NOMO-1 treated with dmso at 0.1 percent for 144 hours (cell line): ENCODE data around the gene SSTR1.
"Not testable (repeated sequence)": the region's sequence is repeated elsewhere in the genome, so short reads cannot be mapped to it uniquely, and the experiment has no call there.

ENCODE experiments used
- DNase-seq: peaks from one replicate; lab custom pipeline; 2025; ENCODE audit not compliant: unreplicated experiment; lab: John Stamatoyannopoulos, UW

The SSTR1 gene, protein sequence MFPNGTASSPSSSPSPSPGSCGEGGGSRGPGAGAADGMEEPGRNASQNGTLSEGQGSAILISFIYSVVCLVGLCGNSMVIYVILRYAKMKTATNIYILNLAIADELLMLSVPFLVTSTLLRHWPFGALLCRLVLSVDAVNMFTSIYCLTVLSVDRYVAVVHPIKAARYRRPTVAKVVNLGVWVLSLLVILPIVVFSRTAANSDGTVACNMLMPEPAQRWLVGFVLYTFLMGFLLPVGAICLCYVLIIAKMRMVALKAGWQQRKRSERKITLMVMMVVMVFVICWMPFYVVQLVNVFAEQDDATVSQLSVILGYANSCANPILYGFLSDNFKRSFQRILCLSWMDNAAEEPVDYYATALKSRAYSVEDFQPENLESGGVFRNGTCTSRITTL

DNA sequence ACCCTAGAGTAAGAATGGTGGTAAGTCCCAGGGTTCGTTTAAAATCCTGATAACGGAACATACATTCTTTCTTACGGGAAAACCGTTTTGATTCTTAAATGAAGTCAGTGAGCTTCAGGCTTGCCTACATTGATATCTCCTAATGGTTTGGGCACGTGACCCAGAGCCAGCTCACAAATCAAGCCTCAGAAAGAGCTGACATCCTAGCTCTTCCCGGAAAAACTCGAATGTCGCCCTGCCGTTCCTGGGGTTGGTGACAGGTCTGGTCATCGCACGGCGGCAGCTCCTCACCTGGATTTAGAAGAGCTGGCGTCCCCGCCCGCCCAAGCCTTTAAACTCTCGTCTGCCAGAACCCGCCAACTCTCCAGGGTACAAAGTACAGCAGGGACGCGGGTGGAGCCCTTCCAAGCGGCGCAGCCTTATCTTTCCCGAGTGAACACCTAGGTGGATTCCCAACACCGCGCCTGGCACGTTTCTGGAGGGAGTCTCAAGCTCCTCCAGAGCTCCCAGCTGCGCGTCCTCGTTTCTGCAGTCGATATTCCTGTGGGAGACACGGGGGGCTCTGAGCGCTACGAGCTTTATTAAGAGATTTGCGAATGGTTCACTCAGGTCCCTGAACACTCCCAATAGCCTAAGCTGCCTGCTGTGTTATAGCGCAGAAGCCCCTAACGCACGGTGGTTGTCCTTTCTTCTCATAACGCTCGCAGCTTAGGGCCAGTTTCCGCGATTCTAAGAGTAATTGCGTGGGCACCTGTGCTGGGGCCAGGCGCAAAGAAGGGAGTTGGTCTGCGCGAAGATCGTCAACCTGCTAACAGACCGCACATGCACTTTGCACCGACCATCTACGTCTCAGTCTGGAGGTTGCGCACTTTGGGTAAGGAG is at the start of gene SSTR1:
SSTR1 (plus strand) TSS at position 169 of the 882 bp plus-strand sequence. CDS start 1,486 bp downstream, outside the sequence.
- DNase-seq: no peak

DNA sequence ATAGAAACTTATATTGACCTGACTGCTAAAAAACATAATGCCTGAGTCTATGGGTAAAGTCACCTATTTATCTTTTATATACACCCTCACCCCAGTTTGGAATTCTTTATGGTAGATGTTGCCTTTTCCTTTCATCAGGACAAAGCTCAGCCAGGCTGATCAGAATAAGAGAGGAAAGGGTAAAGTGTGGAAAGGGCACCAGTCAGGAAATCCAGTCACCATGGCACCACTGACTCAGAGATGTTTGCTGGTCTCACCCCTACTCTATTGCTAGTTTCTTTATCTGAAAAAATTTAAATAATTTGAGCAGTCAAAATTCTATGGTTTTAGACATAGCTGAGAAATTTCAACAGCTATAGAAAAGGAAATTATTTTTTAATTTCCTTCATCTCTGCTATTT is 49.2 kb upstream of the SSTR1 start:
- DNase-seq: no peak

DNA sequence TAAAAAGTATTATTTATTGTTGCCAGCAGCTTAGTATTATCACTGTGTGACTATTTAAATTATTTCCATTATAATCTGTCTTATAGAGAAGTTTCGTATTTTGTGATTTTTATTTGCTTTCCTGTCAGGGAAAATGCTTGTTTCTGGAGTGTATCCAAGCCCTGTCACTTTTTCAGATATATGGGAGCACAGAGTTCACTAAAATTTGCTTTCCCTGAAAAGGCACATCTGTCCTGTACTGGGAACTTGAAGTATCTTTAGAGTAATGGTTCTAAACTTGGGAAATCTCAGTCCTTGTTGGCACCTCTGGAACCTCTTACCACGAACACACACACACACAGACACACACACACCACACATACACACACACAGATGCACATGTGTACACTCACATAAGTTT is 39.3 kb upstream of the SSTR1 start:
- no peak for DNase-seq

DNA sequence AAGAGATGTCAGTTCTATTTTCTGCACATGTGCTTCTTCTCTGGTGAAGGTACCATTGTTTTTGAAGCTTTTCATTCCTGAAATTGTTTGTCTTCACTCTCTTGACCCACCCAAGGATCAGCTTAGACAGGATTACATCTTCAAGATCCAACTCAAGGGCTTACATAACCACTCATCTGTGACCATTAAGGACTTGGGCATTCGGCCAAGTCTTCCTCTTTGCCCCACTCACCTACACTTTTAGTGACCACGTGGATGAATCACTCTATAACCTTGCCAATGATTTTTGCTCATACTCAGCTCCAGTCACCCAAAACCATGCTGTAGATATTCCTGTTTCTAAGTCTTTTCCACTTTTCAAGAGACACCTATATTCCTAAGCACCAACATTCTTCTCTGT is 36.5 kb upstream of the SSTR1 start:
- DNase-seq: no peak

DNA sequence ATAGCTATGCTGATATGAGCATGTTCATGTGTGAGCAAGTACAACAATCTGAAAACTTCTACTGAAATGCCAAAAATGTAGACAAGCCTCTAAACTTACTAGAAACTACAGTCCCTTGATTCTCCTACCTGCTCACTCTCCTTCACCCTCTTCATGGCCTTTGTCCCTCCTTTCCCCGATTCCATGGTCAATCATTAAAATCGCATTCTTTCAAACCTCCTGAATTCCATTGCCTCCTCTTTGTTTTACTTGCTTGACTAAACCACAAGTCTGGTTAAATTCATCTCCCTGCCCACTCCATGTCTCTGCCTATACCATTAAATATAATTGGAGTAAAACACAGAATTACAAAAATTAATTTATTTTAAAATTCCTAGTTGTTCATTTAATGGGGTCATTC is 33.0 kb upstream of the SSTR1 start:
- DNase-seq: no peak

DNA sequence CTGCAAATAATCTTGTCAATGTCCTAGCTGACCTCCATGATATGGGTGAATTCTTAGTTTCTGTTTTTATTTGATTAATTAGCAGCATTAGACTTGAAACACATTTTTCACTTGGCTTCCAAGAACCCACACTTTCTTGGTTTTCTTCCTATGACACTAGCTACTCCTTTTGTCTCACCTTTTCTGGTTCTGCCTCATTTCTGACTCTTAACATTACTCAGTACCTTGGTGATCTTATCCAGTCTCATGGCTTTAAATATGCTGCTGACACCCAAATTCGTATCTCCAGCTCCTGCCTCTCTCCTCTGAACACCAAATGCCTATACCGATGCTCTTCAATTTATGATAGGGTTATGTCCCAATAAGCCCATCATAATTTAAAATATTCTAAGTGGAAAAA is 32.0 kb upstream of the SSTR1 start:
- no peak for DNase-seq

DNA sequence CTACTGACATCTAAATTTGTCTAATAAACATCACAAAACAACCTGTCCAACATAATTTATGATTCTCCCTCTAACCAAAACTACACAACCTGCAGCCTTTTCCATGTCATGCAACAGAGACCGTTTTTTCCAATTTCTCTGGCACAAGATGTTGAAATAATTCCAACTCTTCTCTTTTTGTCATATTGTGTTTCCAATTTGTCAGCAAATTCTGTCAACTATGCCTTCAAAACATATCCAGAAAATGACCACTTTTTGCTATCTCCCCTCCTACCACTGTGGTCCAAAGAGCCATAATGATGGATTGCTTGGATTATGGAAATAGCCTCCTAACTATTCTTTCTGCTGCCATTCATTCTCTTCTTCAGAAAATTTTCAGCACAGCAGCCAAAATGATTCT is 31.3 kb upstream of the SSTR1 start:
- DNase-seq: no peak

DNA sequence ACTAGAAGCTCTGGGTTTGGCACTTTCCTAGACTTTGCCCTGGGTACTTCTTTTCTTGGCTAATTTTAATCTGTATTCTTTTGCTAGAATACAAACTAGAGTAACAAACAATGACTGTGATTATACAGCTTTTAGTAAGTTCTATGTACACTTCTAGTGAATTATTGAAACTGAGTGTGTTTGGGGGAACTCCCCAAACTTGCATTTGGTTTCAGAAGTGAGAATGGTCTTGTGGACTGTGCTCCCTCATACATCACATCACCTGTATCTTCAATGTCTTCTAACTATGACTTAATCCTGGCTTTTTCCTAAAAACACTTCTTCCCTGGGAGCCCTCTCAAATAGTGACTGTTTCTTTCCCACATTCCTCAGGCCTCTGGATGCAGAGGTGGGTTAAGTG is 23.6 kb upstream of the SSTR1 start:
- DNase-seq: no peak

DNA sequence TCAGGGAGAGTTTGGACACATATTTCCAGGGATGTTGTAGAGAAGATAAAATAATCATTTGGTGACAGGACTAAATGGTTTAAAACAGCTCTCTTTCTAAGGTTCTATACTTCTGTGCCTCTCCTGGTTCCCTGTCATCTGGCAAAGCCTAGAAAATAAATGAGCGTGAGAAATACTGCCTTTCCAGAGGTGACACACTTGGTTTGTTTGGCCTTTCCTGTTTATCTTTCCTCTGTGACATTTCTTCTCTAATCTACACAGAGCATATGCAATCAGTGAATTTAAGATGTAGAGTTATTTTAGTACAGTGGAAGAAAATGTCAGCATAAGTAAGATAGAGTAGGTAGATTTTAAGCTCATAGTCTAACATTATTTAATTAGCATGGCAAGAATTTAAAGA is 22.0 kb upstream of the SSTR1 start:
- no peak for DNase-seq

DNA sequence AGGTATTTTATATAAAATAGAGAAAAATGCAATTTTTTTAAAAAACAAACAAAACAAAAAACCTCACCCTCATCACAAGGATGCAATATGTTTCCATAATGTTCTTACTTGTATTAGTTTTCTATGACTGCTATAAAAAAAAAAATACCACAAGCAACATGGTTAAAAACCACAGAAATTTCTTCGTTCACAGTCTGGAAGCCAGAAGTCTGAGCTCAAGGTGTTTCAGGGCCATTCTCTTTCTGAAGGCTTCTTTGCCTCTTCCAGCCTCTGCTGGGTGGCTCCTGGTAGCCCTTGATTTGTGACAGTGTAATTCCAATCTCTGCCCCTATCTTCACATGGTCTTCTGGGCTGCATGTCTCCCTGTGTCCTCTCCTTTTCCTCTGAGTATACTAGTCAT is 21.5 kb upstream of the SSTR1 start:
- DNase-seq: no peak

DNA sequence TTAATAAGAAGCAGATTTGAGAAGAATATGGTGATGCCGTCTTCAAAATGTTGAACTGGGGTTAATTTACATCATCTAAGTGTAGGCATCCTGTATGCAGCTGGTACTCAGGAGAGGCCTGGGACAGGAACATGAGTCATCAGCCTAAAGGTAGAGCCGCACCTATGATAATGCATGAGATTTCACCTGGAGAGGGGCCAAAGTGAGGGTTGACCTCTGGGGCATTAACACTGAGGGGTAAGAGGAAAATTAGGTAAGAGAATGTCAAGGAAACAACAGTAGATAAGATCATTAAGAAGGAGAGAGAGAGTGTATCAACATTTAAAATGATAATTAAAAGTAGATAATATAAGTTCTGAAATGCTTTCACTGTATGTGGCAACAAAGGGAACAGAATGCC is 20.2 kb upstream of the SSTR1 start:
- no peak for DNase-seq

DNA sequence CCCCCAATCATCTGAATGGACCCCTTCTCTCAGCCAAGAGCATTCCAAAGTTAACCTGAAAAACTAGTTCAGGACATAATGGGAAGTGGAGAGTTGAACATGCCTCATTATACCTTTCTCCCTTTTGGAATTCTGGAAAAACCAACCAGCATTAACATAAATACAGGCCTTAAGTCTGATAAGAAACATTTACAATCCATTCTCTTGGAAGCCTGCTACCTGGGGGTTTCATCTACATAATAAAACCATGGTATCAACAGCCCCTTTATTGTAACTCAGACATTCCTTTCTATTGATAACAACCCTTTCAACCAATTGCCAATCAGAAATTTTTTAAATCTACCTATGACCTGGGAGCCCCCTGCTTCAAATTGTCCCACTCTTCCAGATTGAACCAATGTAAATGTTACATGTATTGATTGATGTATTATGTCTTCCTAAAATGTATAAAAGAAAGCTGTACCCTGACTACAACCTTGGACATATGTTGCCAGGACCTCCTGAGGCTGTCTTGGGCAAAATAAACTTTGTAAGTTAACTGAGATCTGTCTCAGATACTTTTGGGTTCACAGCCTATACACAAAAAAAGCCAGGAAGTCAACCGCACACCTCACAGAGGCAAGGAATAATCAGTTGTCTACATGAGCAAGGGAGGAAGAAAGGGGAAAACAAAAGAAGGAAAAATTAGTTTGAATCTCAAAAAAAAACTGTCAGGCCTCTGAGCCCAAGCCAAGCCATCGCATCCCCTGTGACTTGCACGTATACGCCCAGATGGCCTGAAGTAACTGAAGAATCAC is 17.6 kb upstream of the SSTR1 start:
- no peak for DNase-seq

DNA sequence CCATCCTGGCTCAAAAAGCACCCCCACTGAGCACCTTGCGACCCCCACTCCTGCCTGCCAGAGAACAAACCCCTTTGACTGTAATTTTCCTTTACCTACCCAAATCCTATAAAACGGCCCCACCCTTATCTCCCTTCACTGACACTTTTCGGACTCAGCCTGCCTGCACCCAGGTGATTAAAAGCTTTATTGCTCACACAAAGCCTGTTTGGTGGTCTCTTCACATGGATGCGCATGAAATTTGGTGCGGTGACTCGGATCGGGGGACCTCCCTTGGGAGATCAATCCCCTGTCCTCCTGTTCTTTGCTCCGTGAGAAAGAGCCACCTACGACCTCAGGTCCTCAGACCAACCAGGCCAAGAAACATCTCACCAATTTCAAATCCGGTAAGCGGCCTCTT is 16.9 kb upstream of the SSTR1 start:
- not testable (repeated sequence) for DNase-seq

DNA sequence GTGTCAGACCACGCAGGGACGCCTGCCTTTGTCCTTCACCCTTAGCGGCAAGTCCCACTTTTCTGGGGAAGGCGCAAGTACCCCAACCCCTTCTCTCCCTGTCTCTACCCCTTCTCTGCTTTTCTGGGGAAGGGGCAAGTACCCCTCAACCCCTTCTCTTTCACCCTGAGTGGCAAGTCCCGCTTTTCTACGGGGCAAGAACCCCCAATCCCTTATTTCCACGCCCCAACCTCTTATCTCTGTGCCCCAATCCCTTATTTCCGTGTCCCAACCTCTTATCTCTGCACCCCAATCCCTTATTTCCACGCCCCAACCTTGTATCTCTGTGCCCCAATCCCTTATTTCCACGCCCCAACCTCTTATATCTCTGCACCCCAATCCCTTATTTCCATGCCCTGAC is 16.2 kb upstream of the SSTR1 start:
- not testable (repeated sequence) for DNase-seq

DNA sequence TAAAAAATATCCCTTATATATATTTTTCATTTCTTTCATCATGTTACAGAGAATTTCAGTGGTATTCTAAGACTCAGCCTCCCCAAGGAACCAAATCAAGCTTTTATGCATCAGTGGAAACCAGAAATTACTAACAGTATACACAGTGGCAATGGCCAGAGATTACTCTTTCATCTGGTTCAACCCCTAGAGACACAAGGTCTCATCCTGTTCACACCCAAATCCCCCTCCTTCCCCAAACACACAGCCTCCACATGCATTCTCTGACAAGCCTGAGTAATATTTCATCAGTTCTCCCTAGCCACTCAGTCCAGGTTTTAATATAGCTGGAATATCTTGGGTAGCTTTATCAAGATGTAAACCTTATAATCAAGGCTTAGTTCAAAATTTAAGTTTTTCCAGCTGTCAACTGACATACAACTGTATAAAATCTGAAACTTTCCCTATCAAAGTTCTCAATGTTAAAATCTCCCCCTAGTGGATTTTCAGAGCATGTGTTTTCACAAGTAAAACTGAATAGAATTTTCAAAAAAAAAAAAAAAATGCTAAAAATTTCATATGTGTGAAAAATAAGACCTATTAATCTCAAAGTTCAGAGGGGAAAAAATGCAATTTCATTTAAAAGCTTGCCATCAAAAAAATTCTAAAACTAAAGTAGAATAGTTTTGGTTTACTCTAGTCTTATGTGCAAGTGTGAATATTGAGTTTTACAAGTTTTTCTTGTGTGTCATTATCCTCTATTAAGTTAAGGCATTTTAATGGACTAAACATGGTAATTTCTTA is 10.5 kb upstream of the SSTR1 start:
- DNase-seq: no peak

DNA sequence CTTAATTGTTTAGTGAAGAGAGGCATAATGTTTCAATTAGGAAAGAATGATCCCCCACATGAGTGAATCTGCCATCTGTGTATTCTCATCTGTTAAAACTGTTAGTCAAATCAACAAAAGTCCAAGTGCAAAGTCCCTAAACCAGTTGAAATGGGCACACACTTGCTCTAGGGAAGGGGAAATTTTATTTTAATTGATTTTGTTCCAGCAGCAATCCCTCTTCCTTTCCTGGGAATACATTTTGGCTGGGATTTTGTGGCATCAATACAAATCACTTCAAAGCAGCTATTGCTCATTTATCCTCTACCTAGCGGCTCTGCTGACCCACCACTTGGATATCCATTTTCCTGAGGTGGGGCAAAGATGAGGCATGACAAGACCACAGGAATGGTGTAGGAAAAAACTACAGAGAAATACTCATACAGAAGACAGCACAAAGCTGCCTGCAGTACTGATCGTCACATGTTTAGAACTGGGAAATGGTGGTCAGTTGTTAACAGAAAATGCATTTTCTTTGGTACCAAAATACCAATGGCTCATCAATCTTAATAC is 9.8 kb upstream of the SSTR1 start:
- DNase-seq: no peak

DNA sequence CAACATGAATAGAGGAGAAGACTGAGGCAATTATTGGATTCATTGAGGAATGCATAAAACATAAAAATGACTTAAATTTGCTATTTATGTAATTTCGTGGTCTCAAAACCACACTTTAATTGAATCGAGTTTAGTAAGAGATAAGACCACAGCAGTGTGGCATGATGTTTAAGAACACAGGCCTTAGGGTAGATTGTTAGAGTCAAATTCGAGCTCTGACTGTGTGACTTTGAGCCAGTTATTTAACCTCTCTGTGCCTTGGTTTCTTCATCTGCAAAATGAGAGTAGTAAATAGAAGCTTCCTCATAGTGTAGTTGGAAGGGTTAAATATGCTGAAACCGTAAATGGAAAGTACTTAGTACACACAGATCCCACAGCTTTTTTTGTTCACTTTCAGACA is 9.3 kb upstream of the SSTR1 start:
- DNase-seq: no peak

DNA sequence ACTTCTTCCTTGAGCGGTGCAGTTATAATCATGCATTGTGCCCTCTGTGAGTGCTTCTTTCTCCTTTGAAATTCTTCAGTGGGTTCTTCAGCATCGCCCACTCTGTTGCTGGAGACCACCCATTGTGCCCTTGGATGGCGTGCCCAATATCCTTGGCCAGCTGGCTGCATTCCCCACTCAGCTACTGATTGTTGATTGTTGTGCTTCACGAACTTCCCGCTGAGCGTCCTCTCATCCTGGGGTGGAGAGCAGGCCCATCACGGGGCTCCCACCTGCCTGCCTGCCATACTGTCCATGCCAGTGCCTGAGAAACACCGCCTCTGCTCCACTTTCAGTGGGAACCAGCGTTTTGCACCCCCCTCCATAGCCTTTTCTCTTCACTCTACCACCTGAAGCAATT is 8.6 kb upstream of the SSTR1 start:
- no peak for DNase-seq

DNA sequence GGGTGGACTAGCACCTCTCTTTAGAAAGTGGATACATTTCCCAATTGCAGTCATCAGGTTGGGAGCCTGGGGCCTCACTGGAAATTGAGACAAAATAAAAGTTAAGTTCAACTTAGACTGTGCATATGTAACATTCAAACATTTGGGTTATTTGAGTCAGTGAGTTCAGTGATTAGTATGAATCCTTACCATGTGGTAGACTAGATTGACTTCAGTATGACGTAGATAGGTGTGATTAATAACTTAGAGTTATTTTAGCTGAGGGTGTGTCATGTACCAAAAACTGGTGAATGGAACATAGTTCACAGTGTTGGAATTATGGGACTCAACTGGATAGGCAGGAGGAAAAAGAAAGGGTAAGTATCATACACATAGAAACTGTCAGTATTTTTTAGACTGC is 8.0 kb upstream of the SSTR1 start:
- no peak for DNase-seq

DNA sequence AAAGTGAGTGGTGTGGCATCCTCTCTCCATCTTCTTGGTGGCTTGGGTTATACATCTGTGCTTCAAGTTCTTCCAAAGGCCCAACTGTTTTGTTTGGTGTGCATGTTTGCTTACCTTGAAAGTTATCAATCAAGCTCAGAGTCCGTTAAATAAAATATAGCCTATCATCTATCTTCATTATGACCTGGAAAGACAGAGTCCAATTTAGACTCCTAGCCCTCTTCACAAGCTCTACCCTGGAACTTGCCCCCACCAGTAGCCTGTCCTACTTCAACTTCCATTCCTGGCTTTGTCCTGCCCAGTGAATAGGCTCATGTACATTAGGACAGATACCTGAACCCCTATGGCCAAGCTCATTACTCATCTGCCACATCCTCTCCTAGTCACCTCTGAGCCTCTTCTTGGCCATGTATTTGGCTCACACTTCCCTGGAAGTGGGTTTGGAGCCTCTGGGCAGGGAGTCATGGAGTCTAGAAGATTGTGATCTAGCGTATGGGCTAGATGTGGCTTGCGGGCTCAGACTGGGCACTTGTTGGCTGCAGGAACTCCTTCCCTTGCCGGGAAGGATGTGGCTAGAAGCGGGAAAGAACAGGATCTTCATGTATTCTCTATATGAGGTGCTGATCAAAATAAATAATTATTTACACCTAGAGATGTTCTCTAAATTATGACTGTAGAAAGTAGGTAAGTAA is 6.4 kb upstream of the SSTR1 start:
- no peak for DNase-seq
